Esophagus squamous epithelium (tissue), 5 donors: ENCODE results near the gene SHISA5. TPM values are rescaled to one million over a fixed set of nuclear protein-coding genes. Genes with fewer than 3 reads are reported as not detected.
"Not testable (repeated sequence)": the region's sequence is repeated elsewhere in the genome, so short reads cannot be mapped to it uniquely, and the experiment has no call there.

Experiments used
- DNase-seq: peaks from one replicate; lab custom pipeline; 2025; lab: John Stamatoyannopoulos, UW
- H3K27ac ChIP-seq, 4 donors: fragments of 200-600 bp; sonication (generic); one replicate each; pipeline ENCODE4 v1.5.1; 2016 to 2019; ENCODE audit warnings: mild to moderate bottlenecking in 1 of 4
- H3K27me3 ChIP-seq, 4 donors: fragments of 200-600 bp; sonication (generic); 1 replicate in 3 of 4; 2 replicates in 1 of 4; pipeline versions ENCODE4 v1.5.1 to v1.6.0; 2017 to 2021; ENCODE audit warnings: antibody characterized with exemption in 1 of 4
- H3K36me3 ChIP-seq, 3 donors: fragments of 200-600 bp; sonication (generic); one replicate each; pipeline ENCODE4 v1.5.1; 2016 to 2019
- H3K4me1 ChIP-seq, 3 donors: fragments of 200-600 bp; sonication (generic); one replicate each; pipeline ENCODE4 v1.5.1; 2017 to 2019
- H3K4me3 ChIP-seq, 4 donors: fragments of 200-600 bp; sonication (generic); 1 replicate in 3 of 4; 2 replicates in 1 of 4; pipeline ENCODE4 v1.5.1; 2016 to 2019; ENCODE audit warnings: mild to moderate bottlenecking in 2 of 4, moderate library complexity in 1 of 4
- H3K9me3 ChIP-seq, 3 donors: fragments of 200-600 bp; sonication (generic); one replicate each; pipeline ENCODE4 v1.5.1; 2016 to 2019
- POLR2A ChIP-seq, 4 donors: fragments of 450-650 bp; IDR thresholded peaks; one replicate each; pipeline ENCODE4 v1.6.1; 2017; ENCODE audit warnings: antibody characterized with exemption in 4 of 4, mild to moderate bottlenecking in 4 of 4, moderate library complexity in 3 of 4
- WGBS, 2 donors: methylation state at CpG; one replicate each; pipeline ENCODE4 v1.1.5; 2018; 5-methylcytosine and 5-hydroxymethylcytosine counted together
- intact Hi-C: fragments of 100-400 bp; cut with DNase I; formaldehyde crosslinking; loops from one replicate; pipeline ENCODE4 v1.15.0; 2022
- total RNA-seq, 4 donors: library from RNA; depleted of rRNA; stranded (reverse); fragments of >200 nt; gene quantifications; one replicate each; pipeline ENCODE4 v1.1.0, GENCODE V29; 2016
- TF ChIP-seq, protein P1 (sequence below), 6 experiments: fragments of 450-650 bp in 4 of 6; fragments of 200-600 bp in 2 of 6; sonication (generic) in 2 of 6; IDR thresholded peaks; one replicate each; pipeline ENCODE4 v1.5.1; 2016 to 2019; ENCODE audit warnings: antibody characterized with exemption in 6 of 6, mild to moderate bottlenecking in 4 of 6, moderate library complexity in 4 of 6
- donor health status: DM: yes; HTN: yes; CAD: no.

Gene SHISA5
- total RNA-seq, 4 donors from 2014 or later, result 71.8 to 138 (median 115) TPM

DNA sequence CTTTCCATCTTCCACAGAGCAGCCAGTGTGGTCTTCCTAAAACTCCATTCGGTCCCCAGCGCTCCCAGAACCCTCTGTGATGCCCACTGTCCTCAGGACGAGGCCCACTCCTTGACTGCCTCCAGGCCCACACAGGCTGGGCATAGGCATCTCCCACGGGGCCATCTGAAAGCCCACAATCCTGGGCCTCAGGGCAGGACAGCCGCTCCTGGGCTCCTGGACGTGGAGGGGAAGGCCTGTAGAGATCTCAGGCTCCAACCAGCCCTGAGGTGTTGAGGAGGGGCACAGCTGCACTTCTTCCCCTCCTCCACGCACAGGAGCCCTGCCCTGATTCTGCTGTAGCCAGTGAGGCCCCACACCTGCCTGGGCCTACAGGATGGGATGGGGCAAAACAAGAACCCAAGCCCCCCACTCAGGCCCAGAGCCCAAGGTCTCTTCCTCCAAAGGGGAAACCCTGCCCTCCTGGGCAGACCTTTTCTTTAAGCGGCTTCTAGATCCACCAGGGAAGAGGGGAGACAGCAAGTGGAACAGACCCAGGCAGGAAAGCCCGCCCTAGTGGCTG lies 25.9 kb downstream of the SHISA5 start:
- no peak for DNase-seq
- H3K9me3 ChIP-seq, result no peaks in the 10 kb centered on the region
- H3K4me3 ChIP-seq, result peak overlapping the region in 2 of 4 donors; percentile 15 to 19
- H3K27ac ChIP-seq, result peak overlapping the region in 2 of 4 donors; percentile 49 to 68
- peaks cover 6 to 42% (median 15%) of the 10 kb centered on the region in 3 donors for H3K4me1 ChIP-seq
- intact Hi-C loops, result no loop called here
- no peak for TF ChIP-seq POLR2A (IDR thresholded peaks at IDR 0.05)
- TF ChIP-seq, protein P1, sequence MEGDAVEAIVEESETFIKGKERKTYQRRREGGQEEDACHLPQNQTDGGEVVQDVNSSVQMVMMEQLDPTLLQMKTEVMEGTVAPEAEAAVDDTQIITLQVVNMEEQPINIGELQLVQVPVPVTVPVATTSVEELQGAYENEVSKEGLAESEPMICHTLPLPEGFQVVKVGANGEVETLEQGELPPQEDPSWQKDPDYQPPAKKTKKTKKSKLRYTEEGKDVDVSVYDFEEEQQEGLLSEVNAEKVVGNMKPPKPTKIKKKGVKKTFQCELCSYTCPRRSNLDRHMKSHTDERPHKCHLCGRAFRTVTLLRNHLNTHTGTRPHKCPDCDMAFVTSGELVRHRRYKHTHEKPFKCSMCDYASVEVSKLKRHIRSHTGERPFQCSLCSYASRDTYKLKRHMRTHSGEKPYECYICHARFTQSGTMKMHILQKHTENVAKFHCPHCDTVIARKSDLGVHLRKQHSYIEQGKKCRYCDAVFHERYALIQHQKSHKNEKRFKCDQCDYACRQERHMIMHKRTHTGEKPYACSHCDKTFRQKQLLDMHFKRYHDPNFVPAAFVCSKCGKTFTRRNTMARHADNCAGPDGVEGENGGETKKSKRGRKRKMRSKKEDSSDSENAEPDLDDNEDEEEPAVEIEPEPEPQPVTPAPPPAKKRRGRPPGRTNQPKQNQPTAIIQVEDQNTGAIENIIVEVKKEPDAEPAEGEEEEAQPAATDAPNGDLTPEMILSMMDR (IDR thresholded peaks at IDR 0.05), result no peak
- WGBS, 2 donors, result 86 to 100% methylated on average over 1 to 2 of the region's 9 CpGs
- H3K27me3 ChIP-seq, result no peaks in the 10 kb centered on the region
- H3K36me3 ChIP-seq, result peaks cover 0 to 63% (median 8%) of the 10 kb centered on the region in 3 donors

DNA sequence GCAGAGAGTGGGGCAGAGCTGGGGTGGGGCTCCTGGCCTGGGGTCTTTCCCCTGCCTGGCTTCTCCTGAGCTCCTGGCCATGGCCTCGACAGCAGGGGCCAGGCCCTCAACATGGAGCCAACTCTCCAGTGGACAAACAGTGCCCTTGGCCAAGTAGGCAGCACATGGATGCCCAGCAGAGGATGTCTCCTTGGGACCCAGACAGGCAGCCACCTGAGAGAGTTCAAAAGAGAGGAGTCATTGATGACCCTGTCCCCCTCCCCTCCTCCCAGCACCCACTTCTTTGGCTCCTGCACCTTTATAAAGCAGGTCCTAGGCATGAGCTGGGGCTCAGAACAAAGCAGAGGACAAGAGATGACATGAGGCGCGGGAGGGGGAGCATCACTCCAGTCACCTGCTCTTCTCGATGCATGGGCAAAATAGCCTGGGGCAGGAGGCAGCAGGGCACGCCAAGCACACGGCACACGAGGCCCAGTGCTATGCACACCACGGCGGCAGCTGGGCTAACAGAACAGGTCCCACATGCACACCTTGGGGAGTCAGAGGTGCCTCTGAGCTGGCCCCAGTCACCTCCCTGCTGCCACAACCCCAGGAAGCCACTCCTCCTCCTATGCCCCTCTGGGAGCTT lies 27.4 kb downstream of the SHISA5 start:
- Histone ChIP-seq H3K9me3 (no peaks in the 10 kb centered on the region), H3K27ac (peak overlapping the region in 1 of 4 donors; percentile 33), H3K4me3 (no peak overlapping the region), H3K36me3 (peaks cover 0 to 58% (median 8%) of the 10 kb centered on the region in 3 donors), H3K27me3 (no peaks in the 10 kb centered on the region), H3K4me1 (peaks cover 13 to 56% (median 22%) of the 10 kb centered on the region in 3 donors)
- 40% methylated on average over 1 to 7 of the region's 9 CpGs for WGBS, 2 donors
- intact Hi-C loops, result no loop called here
- TF ChIP-seq POLR2A (IDR thresholded peaks at IDR 0.05), result no peak
- TF ChIP-seq, protein P1 (IDR thresholded peaks at IDR 0.05), result no peak
- no peak for DNase-seq

GRCh38 chr3:48475188-48475587 lies 28.8 kb downstream of the SHISA5 start:
- TF ChIP-seq, protein P1 (IDR thresholded peaks at IDR 0.05), result no peak
- no peak for TF ChIP-seq POLR2A (IDR thresholded peaks at IDR 0.05)
- H3K27me3 ChIP-seq, result no peaks in the 10 kb centered on the region
- WGBS, 2 donors, result 80 to 85% methylated on average over 7 to 11 of the region's 11 CpGs
- no peaks in the 10 kb centered on the region for H3K9me3 ChIP-seq
- H3K4me3 ChIP-seq, result no peak overlapping the region
- DNase-seq, result no peak
- peaks cover 0 to 50% (median 8%) of the 10 kb centered on the region in 3 donors for H3K36me3 ChIP-seq
- intact Hi-C loops, result no loop called here
- H3K4me1 ChIP-seq, result peaks cover 22 to 69% (median 36%) of the 10 kb centered on the region in 3 donors
- H3K27ac ChIP-seq, result peak overlapping the region in 3 of 4 donors; percentile 34 to 97 (median 45)

- Histone ChIP-seq H3K36me3 (peaks cover 0 to 56% (median 8%) of the 10 kb centered on the region in 3 donors), H3K9me3 (no peaks in the 10 kb centered on the region), H3K4me1 (peaks cover 28 to 75% (median 42%) of the 10 kb centered on the region in 3 donors), H3K4me3 (no peak overlapping the region), H3K27ac (peak overlapping the region in 3 of 4 donors; percentile 22 to 97 (median 45)), H3K27me3 (no peaks in the 10 kb centered on the region)
- TF ChIP-seq, protein P1 (IDR thresholded peaks at IDR 0.05), result no peak
- TF ChIP-seq POLR2A (IDR thresholded peaks at IDR 0.05), result no peak
- intact Hi-C loops, result no loop called here
- DNase-seq, result no peak
- WGBS, 2 donors, result 60 to 68% methylated on average over 4 of the region's 4 CpGs
Measured at GRCh38 chr3:48474619-48475018, 29.4 kb downstream of the SHISA5 start.

GRCh38 chr3:48474031-48474430 lies 29.9 kb downstream of the SHISA5 start:
- H3K9me3 ChIP-seq, intact Hi-C loops, H3K27me3 ChIP-seq, DNase-seq, H3K4me3 ChIP-seq: not testable (repeated sequence)
- peaks cover 34 to 81% (median 48%) of the 10 kb centered on the region in 3 donors for H3K4me1 ChIP-seq
- H3K27ac ChIP-seq, result peak overlapping the region in 3 of 4 donors; percentile 93 to 99 (median 97)
- peaks cover 4 to 56% (median 12%) of the 10 kb centered on the region in 3 donors for H3K36me3 ChIP-seq
- WGBS, 2 donors, result 94 to 100% methylated on average over 3 to 4 of the region's 4 CpGs
